COLO668 (cell line): Measurements from ENCODE around the gene ZNF75A.
"Not testable (repeated sequence)": the region's sequence is repeated elsewhere in the genome, so short reads cannot be mapped to it uniquely, and the experiment has no call there.

Experiments used
- DNase-seq: peaks from one replicate; lab custom pipeline; 2025; ENCODE audit not compliant: unreplicated experiment; lab: John Stamatoyannopoulos, UW

Gene ZNF75A

DNA sequence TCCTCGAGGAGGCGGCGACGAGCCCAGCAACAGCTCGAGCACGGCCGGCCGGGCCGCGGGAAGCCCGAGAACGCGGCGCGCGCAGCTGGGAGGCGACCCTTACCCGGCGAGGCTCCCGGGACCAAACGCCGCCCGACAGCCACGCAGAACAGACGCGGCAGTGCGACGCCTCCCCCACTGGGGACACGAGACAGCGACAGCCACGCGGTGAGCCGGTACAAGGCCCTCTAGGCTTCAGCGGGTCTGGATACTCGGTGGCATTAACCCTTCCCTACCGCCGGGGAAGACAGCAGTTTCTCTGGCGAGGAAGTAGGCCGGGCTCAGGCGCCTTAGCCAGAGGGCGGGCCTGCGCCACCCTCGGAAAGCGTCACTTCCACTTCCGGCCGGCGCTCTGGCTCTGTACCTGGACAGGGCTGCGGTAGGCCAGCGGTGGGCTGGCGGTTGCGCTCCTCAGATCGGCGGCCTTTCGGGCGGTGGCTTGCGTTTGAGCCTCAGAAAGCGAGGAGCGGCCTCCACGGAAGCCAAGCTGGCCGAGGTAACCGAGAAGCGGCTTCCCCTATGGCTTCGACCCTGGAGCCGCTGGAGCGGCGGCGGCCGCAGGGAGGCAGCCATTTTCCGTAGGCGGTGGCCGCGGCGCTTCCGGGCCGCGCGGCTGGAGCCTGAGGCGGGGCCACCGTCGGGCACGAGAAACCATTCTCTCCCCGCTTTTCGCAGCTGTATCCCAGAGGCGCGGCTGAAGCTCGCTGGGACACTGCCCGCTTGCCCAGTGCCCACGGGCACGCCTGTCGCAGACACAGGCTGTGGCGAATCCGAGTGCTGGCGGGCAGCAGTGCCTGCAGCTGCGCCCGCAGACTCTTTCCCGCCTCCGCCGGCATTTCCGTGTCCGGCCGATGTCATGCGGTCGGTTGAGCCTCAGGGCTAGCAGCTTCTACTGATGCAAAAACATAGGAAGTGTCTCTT lies at the start of gene ZNF75A, which contains the start of gene TIGD7:
TSS of gene ZNF75A (plus strand) at position 389 of the 960 bp plus-strand sequence. CDS start 2,932 bp downstream, outside the sequence.
TSS of gene TIGD7 (minus strand) at position 322 of the 960 bp plus-strand sequence. CDS start 4,816 bp downstream, outside the sequence.
- DNase-seq = peak; percentile 93

DNA sequence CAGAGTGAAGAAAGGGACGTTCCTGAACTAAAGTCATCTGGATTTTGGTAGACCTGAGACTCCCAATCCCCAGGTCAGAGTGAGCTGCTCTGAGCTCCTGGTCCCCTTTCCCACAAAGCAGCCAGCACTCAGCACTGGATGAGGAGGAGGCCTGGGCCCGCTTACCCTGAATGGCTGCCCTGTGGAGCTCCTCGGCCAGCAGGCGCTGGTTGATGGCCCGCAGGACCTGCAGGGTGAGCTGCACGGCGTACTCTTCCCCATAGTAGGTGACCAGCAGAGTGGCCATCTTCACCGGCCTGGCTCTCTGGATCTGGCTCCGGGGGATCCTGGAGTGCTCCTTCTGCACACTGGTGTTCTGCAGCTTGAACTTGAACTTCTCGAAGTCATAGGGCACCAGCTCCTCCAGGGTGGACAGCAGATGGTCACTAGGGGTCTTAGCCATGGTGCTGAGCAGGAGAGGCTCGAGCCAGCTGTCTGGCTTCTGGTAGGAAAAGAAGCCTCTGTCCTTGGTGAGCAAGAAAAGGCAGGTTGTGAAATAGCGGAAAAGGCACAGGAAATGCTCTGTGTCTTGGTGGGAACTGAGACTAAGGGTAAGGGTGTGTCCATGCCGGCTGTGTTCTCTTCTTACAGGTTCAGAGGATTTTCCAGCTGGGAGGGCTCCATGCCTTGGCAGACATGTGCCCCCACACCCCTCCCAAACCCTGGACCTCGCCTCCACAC lies 49.0 kb upstream of the ZNF75A start, which contains the start of gene MEFV:
TSS of gene MEFV (minus strand) at position 488 of the 720 bp plus-strand sequence. CDS start at position 442, 46 bp downstream.
- no peak for DNase-seq

DNA sequence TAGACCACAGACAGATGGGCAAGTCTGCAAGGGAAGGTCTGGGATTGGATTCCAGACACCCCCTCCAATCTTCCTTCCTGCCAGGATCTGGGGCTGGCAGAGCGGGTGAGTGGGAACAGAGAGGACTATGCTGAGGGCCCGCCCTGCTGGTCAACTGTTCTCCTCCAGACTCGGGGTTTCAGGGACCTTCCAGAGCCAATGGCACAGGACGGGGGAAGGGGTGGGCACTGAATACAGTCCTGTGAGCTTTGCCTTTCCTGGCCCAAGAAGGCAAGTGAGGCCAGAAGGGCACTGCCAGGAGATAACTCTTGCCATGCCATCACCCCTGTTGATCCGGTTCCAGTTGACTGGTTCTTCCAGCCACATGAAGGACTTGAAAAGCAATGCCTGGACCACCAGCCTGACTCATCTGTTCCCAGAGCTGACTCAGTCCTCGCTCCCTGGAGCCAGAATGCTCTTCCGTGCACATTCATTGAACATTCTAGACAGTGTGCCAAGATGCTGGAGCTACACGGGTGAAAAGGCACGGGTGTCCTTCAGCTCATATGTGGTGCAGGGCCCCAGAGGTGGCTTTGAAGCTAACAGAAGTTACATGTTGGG lies 48.3 kb upstream of the ZNF75A start:
- no peak for DNase-seq

DNA sequence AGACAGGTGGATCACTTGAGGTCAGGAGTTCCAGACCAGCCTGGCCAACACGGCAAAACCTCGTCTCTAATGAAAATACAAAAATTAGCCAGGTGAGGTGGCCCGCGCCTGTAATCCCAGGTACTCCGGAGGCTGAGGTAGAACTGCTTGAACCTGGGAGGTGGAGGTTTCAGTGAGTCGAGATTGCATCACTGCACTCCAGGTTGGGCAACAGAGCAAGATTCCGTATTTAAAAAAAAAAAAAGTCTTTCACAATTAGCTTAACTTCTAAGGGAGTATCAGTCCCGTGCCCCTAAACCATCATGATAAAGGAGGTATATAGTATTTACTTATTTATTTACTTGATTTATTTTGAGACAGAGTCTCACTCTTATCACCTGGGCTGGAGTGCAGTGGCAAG lies 45.5 kb upstream of the ZNF75A start:
- DNase-seq = no peak

DNA sequence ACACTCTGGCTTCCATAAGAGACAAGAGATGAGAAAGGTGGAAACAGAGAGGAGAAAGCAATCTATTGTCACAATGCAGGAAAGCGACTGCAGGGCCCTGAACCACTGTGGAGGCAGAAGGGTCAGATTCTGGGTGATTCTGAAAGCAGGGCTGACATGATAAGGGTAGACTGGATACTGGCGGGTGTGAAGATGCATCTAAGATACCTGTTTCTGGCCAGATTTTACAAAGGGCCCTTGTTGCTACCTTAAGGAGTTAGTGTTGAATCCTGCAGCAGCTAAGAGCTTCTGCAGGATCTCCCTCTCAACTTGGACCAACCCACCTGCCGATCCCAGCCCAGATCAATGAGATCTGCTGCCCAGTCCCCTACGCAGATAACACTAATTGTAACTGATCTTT lies 42.8 kb upstream of the ZNF75A start:
- DNase-seq = no peak

DNA sequence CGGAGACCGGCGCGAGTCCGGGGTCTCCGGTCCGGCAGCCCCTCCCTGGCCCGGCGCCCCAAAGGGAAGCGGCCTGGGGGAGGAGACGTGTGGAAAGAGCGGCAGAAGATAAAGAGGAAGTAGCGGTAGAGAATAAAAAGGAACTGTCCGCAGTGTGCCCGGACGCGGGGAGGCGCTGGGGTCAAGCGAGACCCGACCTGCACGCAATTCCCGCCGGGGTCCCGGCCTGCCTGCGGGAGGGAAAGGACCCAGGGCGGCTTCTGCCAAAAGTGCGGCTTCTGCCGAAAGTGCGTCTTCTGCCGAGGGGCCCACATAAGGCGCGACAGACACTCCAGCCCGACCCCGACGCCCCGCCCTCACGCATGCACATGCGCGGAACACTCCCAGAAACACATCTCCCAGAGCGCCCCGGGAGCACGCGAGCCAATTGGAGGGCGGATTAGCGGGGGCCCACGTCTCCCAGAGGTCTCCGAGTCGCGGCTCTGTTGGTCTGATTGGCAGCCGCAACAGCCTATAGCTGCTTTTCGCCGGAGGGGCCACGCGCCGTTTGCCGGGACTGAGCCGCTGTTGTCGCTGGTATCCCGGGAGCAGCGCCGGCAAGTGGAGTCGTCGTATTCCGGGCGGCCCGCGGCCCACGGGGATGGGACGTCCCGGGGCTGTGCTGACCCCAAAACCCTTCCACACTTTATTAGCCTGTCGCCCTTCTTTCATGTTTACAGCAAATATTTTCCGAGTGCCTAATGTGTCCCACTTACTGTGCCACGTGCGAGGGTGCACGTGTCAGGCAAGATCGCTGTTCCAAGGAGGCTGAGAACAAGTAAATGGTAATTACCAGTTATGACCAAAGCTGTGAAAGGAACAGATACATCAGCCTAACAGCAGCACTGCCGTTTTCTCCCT lies 40.9 kb upstream of the ZNF75A start:
- DNase-seq = peak; percentile 98

DNA sequence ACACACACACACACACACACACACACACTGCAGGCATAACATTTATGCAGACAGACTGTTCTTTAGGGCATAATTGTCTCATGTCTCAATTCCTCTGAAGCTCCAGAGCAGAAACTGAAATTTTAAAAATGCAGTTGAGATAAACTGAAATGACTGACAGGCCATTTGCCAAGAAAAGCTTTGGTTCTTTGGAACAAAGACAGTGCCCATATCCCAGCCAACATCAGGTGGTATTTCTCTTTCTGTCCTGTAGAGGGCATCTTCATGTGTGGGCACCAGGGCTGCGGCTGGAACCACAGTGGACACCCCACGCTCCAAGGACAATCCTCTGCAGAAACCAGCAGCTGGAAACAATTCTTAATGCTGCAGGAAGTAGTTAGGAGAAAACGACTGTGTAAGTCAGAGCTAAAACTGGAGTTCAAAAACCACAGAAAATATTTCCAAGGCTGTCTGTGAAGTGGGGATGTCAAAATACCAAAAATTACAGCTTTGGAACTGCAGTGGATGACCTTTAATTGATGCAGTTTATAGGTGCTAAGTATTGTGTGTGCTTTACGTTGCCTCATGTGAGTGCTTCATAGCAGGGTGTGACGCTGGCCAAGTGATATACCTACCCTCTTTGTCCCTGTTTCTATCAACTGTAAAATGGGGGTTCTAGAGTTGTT lies 38.3 kb upstream of the ZNF75A start:
- peak; percentile 6 for DNase-seq

DNA sequence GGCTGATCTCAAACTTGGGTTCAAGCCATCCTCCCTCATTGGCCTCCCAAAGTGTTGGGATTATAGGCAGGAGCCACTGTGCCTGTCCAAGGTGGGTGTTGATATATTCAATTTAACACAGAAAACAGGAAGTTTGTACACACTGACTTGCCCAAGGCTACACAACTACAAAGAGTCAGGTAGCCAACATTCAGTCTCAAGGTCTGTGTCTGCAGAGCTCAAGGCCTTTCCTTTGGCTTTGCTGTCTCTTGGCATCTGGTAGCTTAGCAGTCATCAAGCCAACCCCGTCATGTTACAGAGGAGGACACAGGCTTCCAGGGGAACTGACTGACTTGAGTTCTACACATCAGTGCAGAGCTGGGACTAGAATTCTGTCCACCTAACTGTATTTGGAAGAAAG lies 37.0 kb upstream of the ZNF75A start:
- DNase-seq = no peak

DNA sequence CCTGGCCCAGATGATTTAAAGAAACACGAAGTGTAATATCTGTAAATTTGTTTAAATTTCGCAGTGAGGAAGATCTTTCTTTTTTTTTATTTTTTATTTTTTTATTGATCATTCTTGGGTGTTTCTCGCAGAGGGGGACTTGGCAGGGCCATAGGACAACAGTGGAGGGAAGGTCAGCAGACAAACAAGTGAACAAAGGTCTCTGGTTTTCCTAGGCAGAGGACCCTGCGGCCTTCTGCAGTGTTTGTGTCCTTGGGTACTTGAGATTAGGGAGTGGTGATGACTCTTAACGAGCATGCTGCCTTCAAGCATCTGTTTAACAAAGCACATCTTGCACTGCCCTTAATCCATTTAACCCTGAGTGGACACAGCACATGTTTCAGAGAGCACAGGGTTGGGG lies 34.6 kb upstream of the ZNF75A start:
- not testable (repeated sequence) for DNase-seq

DNA sequence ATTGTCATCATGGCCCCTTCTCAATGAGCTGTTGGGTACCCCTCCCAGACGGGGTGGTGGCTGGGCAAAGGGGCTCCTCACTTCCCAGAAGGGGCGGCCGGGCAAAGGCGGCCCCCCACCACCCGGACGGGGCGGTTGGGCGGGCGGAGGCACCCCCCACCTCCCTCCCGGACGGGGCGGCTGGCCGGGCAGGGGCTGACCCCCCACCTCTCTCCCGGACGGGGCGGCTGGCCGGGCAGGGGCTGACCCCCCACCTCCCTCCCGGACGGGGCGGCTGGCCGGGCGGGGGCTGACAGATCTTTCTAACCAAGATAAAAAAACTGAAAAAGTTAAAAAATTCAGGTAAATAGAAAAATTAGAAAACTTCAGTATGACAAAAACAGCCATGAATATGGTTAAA lies 34.0 kb upstream of the ZNF75A start:
- not testable (repeated sequence) for DNase-seq

DNA sequence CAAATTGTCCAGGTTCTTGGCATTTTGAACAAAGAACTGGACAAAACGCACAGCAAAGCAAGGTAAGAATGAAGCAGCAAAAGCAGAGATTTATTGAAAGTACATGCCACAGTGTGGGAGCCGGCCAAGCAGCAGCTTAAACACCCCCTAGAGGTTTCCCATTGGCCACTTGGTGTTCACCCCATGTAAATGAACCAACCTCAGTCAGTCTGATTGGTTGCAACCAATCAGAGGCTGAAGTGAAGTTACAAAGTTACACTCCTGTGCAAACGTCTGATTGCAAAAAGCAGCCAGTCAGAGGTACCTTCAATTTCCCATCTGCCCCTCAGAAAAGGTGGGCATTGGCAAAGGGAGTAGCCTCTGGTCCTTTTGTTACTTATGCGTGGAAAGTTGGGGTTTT lies 30.8 kb upstream of the ZNF75A start:
- no peak for DNase-seq

DNA sequence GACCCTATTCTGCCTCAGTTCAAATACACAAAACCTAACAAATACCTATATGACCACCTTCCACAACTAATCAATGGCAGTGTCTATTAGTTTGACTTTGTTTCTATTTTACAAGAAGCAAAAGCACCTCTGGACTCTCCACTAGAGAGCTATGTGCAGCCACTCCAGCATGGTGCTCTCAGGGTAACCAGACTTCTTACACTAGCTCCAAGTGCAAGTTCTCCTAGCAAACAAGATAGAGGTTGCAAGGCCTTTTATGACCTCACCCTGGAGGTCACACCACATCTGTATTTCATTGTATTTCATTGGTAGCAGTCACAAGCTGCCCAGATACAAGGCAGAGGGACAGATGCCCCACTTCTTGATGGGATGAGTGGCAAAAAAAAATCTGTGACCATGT lies 30.4 kb upstream of the ZNF75A start:
- DNase-seq = no peak

DNA sequence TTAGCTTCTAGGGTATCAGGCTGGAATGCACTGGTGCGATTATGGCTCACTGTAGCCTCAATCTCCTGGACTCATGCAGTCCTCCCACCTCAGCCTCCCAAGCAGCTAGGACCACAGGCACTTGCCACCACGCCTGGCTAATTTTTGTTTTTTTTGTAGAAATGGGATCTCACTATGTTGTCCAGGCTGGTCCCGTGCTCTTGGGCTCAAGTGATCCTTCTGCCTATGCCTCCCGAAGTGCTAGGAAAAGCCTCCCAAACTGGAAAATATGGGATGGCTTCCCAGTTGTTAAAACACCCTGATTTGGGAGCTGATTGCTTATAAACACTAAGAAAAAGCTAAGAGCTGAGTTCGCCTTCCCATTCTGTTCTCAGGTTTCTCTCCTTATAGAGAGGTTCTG lies 28.6 kb upstream of the ZNF75A start:
- no peak for DNase-seq

DNA sequence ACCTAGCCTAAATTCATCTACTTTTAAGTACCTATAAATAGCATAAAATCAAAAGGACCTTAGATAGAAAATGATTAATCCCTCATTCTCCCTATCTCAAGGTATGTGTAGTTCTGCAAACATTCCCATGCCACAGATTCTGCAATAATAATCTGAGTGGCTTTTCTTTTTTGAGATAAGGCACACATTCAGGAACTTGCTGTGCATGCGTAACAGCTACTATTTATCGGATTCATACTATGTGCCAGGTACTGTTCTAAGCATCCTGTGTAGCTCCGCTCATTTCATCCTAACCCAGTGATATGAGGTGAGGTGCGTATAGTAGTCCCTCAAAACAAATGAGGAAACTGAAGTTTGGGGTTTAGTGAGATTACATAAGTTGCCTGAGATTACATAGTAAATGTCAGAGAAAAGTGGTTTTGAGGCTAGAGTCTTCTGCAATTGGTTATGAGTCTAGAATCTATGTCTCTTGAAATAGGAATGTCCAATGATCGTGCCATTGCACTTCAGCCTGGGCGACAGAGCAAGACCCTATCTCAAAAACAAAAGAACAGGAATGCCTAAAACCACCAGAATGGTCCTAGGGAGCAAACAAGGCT lies 24.0 kb upstream of the ZNF75A start:
- DNase-seq = no peak

DNA sequence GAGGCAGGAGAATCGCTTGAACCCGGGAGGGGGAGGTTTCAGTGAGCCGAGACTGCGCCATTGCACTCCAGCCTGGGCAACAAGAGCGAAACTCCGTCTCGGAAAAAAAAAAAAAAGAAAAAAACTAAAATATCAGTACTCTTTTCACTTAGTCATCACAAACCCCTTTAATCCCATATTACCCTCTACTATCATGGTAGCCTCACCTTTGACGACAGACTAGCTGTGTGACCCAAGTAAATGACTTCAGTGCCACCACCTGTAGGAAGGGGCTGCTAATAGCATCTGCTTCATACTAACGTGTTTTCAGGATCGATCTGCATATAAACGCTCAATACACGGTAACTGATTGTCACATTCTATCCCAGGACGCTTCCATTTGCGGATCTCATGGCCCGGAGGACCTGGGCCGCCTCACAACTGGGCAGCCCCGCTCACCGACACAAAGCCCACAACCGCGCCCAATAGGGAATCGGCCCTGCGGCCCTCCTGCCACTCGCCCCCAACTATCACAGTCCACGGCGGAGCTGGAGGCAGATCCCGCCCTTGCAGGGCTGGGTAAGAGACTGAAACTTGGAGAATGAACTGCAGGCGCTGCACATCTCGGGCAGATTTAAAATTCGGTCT lies 23.1 kb upstream of the ZNF75A start:
- DNase-seq = peak; percentile 76

DNA sequence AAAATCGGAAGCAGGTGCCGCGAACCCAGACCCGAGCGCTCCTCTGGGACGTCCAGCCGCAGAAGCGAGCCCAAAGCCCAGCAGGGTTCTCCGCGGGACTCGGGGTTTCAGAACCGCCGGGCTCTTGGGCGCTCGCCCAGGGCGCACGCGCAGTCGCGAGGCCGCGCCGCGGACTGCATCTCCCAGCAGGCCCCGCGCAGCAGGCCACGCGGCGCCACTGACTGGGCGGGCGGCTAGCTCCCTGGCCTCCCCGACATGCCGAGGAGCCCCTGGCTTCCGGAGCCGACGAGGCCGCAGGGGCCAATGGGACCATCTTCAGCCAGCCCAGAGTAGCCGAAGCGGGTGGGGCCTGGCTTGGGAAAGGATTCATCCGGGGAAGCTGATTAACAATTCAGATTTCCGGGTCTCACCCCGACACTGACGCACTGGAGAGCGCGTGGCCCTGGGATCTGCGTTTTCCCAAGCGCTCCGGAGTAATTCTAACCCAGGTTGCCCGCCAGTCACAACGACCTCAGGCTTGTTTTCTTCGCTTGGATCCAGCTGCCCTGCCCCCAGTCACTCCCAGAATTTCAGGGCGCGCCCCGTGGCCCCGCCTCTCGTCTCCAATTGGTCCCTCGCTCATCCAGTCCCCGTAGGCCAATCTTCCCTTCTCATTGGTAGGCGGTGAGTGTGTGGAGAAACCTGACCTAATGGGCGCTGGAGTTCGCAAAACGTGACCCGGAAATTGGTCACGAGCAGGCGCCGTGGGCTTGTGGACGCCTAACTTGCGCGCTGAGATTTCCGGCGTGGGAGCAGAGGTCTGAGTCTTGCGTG lies 22.4 kb upstream of the ZNF75A start, which contains the start of gene ZNF263:
TSS of gene ZNF263 (plus strand) at position 762 of the 813 bp plus-strand sequence. CDS start 328 bp downstream, outside the sequence.
- DNase-seq = peak; percentile 96

DNA sequence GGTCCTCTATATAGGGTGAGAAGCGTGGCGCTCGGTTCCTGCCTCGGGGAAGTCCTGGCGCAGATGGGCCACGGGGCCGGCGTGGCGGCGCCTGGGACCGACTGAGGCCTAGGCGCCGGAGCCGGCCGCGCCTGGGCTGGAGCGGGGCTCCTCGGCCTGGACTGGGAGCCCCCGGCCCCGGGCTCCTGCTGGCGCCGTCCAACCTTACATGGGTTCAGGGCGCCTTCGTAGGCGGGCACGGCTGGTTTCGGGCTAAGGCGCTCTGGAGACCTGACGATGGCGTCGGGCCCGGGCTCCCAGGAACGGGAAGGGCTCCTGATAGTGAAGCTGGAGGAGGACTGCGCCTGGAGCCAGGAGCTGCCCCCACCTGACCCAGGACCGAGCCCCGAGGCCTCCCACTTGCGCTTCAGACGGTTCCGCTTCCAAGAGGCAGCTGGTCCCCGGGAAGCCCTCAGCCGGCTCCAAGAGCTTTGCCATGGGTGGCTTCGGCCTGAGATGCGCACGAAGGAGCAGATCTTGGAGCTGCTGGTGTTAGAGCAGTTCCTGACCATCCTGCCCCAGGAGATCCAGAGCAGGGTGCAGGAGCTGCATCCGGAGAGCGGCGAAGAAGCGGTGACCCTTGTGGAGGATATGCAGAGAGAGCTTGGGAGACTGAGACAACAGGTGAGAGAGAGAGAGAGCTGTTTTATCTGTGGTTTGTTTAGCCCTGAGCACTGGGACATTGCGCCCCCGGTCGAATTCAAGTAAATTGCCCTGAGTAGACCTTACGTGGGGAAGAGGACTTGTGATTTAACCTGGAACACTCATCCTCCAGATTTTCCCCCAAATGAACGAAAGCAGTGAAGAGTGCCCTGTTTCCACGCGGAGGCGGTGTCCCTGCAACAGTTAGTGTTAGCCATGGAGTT lies 21.5 kb upstream of the ZNF75A start:
- DNase-seq = peak; percentile 49
